ENCODE measurements around the gene CCDC170. TPM values are rescaled to one million over a fixed set of nuclear protein-coding genes. Genes with fewer than 3 reads are reported as not detected.

Gene CCDC170
- polyA plus RNA-seq, 1 of the 3 experiments (the other 2 are of a cell fraction), result not detected

DNA sequence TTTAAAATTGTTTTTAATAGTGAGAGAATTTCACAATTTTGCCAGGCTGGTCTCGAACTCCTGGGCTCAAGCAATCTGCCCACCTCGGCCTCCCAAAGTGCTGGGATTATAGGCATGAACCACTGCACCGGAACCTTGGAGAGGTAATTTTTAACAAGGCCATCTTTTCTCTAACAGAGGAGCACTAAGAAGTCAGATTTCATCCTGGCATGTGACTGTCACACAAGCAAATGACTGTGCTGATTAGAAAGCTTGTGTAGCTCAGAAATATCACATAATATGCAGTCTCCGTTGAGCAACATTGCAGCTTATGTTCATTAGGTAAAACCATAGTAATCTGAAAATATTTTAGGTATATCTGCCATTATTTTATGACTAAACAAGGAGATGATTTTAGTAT is 156.0 kb downstream of the CCDC170 start:
- Histone ChIP-seq H3K27me3 (ENCODE audit: insufficient read depth) (no peaks in the 10 kb centered on the region; the same call in 1 of the 2 replicates), H2AFZ (ENCODE audit: low read depth) (no peak overlapping the region), H3K36me3 (replicated peaks in 1 of 2; ENCODE audit: control insufficient read depth in 1 of 2, insufficient read depth in 2 of 2, low read length in 1 of 2) (no peaks in the 10 kb centered on the region), H3K4me1 (ENCODE audit: control insufficient read depth in 1 of 2, insufficient read depth in 2 of 2, low read depth in 1 of 2, low read length in 1 of 2) (no peaks in the 10 kb centered on the region), H4K20me1 (ENCODE audit: insufficient read depth) (no peaks in the 10 kb centered on the region), H3K9me2 (no peaks in the 10 kb centered on the region), H3K27ac (ENCODE audit: low read depth in 2 of 2, low read length in 1 of 2) (no peak overlapping the region), H3K79me2 (ENCODE audit: insufficient read depth) (no peaks in the 10 kb centered on the region), H3K4me3 (ENCODE audit: low read depth in 2 of 2, low read length in 1 of 2) (no peak overlapping the region), H3K4me2 (no peak overlapping the region), H3K9ac (no peak overlapping the region), H3K9me3 (no peaks in the 10 kb centered on the region), H3F3A (replicated peaks; ENCODE audit: insufficient read depth) (no peaks in the 10 kb centered on the region)
- ChIA-PET CTCF (no interaction called here), POLR2A (no interaction called here)
- no peak for DNase-seq
- 17% methylated on average over 4 of the region's 4 CpGs for WGBS (ENCODE audit: low lambda C conversion rate)
- no peak for TF ChIP-seq ELF1 (IDR thresholded peaks at IDR 0.05)
- TF ChIP-seq, protein P1, sequence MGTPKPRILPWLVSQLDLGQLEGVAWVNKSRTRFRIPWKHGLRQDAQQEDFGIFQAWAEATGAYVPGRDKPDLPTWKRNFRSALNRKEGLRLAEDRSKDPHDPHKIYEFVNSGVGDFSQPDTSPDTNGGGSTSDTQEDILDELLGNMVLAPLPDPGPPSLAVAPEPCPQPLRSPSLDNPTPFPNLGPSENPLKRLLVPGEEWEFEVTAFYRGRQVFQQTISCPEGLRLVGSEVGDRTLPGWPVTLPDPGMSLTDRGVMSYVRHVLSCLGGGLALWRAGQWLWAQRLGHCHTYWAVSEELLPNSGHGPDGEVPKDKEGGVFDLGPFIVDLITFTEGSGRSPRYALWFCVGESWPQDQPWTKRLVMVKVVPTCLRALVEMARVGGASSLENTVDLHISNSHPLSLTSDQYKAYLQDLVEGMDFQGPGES (IDR thresholded peaks at IDR 0.05; ENCODE audit: low read depth, low read length), result no peak
- no peak for TF ChIP-seq CHD2 (IDR thresholded peaks at IDR 0.05; ENCODE audit: low read length, partially characterized antibody)
- no peak for TF ChIP-seq SIN3A (IDR thresholded peaks at IDR 0.05; ENCODE audit: borderline replicate concordance, low read depth, low read length)
- no peak for TF ChIP-seq GABPA (IDR thresholded peaks at IDR 0.05; ENCODE audit: low read depth)
- TF ChIP-seq RFX5 (IDR thresholded peaks at IDR 0.05; ENCODE audit: low read length), result no peak
- no peak for TF ChIP-seq NRF1 (IDR thresholded peaks at IDR 0.05; ENCODE audit: low read depth, low read length)
- TF ChIP-seq RCOR1 (IDR thresholded peaks at IDR 0.05; ENCODE audit: low read length), result no peak
- TF ChIP-seq, protein P2, sequence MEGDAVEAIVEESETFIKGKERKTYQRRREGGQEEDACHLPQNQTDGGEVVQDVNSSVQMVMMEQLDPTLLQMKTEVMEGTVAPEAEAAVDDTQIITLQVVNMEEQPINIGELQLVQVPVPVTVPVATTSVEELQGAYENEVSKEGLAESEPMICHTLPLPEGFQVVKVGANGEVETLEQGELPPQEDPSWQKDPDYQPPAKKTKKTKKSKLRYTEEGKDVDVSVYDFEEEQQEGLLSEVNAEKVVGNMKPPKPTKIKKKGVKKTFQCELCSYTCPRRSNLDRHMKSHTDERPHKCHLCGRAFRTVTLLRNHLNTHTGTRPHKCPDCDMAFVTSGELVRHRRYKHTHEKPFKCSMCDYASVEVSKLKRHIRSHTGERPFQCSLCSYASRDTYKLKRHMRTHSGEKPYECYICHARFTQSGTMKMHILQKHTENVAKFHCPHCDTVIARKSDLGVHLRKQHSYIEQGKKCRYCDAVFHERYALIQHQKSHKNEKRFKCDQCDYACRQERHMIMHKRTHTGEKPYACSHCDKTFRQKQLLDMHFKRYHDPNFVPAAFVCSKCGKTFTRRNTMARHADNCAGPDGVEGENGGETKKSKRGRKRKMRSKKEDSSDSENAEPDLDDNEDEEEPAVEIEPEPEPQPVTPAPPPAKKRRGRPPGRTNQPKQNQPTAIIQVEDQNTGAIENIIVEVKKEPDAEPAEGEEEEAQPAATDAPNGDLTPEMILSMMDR (IDR thresholded peaks at IDR 0.05), result no peak
- no peak for TF ChIP-seq RXRA (IDR thresholded peaks at IDR 0.05; ENCODE audit: borderline replicate concordance, low read depth)
- TF ChIP-seq, protein P3, sequence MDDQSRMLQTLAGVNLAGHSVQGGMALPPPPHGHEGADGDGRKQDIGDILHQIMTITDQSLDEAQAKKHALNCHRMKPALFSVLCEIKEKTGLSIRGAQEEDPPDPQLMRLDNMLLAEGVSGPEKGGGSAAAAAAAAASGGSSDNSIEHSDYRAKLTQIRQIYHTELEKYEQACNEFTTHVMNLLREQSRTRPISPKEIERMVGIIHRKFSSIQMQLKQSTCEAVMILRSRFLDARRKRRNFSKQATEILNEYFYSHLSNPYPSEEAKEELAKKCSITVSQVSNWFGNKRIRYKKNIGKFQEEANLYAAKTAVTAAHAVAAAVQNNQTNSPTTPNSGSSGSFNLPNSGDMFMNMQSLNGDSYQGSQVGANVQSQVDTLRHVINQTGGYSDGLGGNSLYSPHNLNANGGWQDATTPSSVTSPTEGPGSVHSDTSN (IDR thresholded peaks at IDR 0.05), result no peak

DNA sequence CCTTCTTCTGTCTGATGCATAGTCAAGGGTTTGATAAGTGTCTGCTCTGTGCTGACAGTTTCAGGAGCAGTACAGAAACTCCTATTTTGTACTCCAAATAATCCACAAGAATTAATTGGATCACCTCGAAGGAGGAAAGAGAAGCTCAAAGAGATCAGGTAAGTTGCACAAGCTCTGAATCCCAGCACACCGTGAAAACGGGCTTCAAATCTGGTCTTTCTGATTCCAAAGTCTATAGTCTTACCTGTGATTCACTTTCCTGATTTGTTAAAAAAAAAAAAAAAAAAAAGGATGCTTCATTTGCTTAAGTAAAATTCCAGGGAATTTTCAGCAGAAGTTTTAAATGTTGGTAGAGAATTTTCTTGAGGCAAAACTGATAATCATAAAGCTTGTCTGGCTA is 157.8 kb downstream of the CCDC170 start:
- Histone ChIP-seq H3K4me3 (ENCODE audit: low read depth in 2 of 2, low read length in 1 of 2) (no peak overlapping the region), H3K9ac (no peak overlapping the region), H3K27me3 (ENCODE audit: insufficient read depth) (no peaks in the 10 kb centered on the region; the same call in 1 of the 2 replicates), H4K20me1 (ENCODE audit: insufficient read depth) (no peaks in the 10 kb centered on the region), H3K79me2 (ENCODE audit: insufficient read depth) (no peaks in the 10 kb centered on the region), H3K27ac (ENCODE audit: low read depth in 2 of 2, low read length in 1 of 2) (no peak overlapping the region), H3K9me3 (0 out of 2 replicates have a peak, but pooled peaks cover 10% of the 10 kb centered on the region), H3K4me2 (no peak overlapping the region), H2AFZ (ENCODE audit: low read depth) (no peak overlapping the region), H3F3A (replicated peaks; ENCODE audit: insufficient read depth) (no peaks in the 10 kb centered on the region), H3K4me1 (ENCODE audit: control insufficient read depth in 1 of 2, insufficient read depth in 2 of 2, low read depth in 1 of 2, low read length in 1 of 2) (no peaks in the 10 kb centered on the region), H3K36me3 (replicated peaks in 1 of 2; ENCODE audit: control insufficient read depth in 1 of 2, insufficient read depth in 2 of 2, low read length in 1 of 2) (no peaks in the 10 kb centered on the region), H3K9me2 (no peaks in the 10 kb centered on the region)
- TF ChIP-seq ELF1 (IDR thresholded peaks at IDR 0.05) (no peak), EP300 (IDR thresholded peaks at IDR 0.05; ENCODE audit: borderline replicate concordance in 1 of 2, low read depth in 1 of 2, low read length in 1 of 2) (no peak), NFIC (IDR thresholded peaks at IDR 0.05; ENCODE audit: borderline replicate concordance) (no peak)
- WGBS (ENCODE audit: low lambda C conversion rate), result 0% methylated on average over 3 of the region's 3 CpGs
- ChIA-PET POLR2A (no interaction called here), CTCF (no interaction called here)
- no peak for DNase-seq
